ENCODE measurements around the gene COX6B1. TPM values are rescaled to one million over a fixed set of nuclear protein-coding genes. Genes with fewer than 3 reads are reported as not detected.

The COX6B1 gene
- total and polyA plus RNA-seq, 2 of the 8 experiments (the other 6 are each of a cell fraction or from before 2014, with no cell fraction given) = 437 to 1,052 TPM

DNA sequence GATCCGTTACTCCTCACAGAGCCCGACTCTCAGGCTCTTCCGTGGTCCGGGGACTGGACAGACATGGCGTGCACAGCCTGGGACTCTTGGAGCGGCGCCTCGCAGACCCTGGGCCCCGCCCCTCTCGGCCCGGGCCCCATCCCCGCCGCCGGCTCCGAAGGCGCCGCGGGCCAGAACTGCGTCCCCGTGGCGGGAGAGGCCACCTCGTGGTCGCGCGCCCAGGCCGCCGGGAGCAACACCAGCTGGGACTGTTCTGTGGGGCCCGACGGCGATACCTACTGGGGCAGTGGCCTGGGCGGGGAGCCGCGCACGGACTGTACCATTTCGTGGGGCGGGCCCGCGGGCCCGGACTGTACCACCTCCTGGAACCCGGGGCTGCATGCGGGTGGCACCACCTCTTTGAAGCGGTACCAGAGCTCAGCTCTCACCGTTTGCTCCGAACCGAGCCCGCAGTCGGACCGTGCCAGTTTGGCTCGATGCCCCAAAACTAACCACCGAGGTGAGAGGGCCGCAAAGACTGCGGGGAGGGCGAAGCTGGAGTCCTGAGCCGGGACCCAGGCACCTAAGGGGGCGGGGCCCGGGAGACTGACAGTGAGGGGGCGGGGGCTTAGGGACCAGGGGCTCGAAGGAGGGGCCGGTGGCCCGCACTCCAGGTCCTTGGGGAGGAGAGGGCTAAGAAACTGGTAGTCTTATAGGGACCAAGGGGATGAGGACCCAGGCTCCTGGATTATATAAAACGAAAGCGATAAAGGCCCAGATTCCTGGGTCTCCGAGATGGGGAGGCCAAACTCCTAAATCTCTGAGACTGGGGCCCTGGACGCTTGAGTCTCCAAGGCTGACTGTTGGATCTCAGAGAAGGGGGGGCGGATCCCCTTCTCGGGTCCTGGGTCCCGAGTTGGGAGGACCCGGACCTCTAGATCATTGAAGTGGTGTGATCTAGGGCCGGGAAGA, 4.6 kb upstream of the COX6B1 start (continued):
- TF ChIP-seq KDM4A (IDR thresholded peaks at IDR 0.05; ENCODE audit: low read depth, low read length, severe bottlenecking) = peak; percentile 65
- no peak for TF ChIP-seq YY1 (IDR thresholded peaks at IDR 0.05; ENCODE audit: low read depth, low read length)
- TF ChIP-seq, protein P1, sequence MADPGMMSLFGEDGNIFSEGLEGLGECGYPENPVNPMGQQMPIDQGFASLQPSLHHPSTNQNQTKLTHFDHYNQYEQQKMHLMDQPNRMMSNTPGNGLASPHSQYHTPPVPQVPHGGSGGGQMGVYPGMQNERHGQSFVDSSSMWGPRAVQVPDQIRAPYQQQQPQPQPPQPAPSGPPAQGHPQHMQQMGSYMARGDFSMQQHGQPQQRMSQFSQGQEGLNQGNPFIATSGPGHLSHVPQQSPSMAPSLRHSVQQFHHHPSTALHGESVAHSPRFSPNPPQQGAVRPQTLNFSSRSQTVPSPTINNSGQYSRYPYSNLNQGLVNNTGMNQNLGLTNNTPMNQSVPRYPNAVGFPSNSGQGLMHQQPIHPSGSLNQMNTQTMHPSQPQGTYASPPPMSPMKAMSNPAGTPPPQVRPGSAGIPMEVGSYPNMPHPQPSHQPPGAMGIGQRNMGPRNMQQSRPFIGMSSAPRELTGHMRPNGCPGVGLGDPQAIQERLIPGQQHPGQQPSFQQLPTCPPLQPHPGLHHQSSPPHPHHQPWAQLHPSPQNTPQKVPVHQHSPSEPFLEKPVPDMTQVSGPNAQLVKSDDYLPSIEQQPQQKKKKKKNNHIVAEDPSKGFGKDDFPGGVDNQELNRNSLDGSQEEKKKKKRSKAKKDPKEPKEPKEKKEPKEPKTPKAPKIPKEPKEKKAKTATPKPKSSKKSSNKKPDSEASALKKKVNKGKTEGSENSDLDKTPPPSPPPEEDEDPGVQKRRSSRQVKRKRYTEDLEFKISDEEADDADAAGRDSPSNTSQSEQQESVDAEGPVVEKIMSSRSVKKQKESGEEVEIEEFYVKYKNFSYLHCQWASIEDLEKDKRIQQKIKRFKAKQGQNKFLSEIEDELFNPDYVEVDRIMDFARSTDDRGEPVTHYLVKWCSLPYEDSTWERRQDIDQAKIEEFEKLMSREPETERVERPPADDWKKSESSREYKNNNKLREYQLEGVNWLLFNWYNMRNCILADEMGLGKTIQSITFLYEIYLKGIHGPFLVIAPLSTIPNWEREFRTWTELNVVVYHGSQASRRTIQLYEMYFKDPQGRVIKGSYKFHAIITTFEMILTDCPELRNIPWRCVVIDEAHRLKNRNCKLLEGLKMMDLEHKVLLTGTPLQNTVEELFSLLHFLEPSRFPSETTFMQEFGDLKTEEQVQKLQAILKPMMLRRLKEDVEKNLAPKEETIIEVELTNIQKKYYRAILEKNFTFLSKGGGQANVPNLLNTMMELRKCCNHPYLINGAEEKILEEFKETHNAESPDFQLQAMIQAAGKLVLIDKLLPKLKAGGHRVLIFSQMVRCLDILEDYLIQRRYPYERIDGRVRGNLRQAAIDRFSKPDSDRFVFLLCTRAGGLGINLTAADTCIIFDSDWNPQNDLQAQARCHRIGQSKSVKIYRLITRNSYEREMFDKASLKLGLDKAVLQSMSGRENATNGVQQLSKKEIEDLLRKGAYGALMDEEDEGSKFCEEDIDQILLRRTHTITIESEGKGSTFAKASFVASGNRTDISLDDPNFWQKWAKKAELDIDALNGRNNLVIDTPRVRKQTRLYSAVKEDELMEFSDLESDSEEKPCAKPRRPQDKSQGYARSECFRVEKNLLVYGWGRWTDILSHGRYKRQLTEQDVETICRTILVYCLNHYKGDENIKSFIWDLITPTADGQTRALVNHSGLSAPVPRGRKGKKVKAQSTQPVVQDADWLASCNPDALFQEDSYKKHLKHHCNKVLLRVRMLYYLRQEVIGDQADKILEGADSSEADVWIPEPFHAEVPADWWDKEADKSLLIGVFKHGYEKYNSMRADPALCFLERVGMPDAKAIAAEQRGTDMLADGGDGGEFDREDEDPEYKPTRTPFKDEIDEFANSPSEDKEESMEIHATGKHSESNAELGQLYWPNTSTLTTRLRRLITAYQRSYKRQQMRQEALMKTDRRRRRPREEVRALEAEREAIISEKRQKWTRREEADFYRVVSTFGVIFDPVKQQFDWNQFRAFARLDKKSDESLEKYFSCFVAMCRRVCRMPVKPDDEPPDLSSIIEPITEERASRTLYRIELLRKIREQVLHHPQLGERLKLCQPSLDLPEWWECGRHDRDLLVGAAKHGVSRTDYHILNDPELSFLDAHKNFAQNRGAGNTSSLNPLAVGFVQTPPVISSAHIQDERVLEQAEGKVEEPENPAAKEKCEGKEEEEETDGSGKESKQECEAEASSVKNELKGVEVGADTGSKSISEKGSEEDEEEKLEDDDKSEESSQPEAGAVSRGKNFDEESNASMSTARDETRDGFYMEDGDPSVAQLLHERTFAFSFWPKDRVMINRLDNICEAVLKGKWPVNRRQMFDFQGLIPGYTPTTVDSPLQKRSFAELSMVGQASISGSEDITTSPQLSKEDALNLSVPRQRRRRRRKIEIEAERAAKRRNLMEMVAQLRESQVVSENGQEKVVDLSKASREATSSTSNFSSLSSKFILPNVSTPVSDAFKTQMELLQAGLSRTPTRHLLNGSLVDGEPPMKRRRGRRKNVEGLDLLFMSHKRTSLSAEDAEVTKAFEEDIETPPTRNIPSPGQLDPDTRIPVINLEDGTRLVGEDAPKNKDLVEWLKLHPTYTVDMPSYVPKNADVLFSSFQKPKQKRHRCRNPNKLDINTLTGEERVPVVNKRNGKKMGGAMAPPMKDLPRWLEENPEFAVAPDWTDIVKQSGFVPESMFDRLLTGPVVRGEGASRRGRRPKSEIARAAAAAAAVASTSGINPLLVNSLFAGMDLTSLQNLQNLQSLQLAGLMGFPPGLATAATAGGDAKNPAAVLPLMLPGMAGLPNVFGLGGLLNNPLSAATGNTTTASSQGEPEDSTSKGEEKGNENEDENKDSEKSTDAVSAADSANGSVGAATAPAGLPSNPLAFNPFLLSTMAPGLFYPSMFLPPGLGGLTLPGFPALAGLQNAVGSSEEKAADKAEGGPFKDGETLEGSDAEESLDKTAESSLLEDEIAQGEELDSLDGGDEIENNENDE (IDR thresholded peaks at IDR 0.05; ENCODE audit: insufficient replicate concordance, low read length) = no peak
- no peak for TF ChIP-seq JUN (IDR thresholded peaks at IDR 0.05; ENCODE audit: low read depth, low read length)
- TF ChIP-seq, protein P2, sequence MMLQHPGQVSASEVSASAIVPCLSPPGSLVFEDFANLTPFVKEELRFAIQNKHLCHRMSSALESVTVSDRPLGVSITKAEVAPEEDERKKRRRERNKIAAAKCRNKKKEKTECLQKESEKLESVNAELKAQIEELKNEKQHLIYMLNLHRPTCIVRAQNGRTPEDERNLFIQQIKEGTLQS (IDR thresholded peaks at IDR 0.05; ENCODE audit: insufficient read depth, low read depth, low read length) = no peak
- TF ChIP-seq FOSL1 (IDR thresholded peaks at IDR 0.05; ENCODE audit: insufficient read depth, low read depth, low read length) = no peak
- TF ChIP-seq BCL11A (IDR thresholded peaks at IDR 0.05; ENCODE audit: low read depth in 2 of 2, low read length in 2 of 2) = no peak
- TF ChIP-seq POLR2A (IDR thresholded peaks at IDR 0.05; ENCODE audit: control extremely low read depth in 1 of 2, low read depth in 2 of 2, low read length in 2 of 2) = peak in 1 of 2 experiments; percentile 79; a peak in 2 of 3 replicates
